SK-N-SH (cell line): Measurements from ENCODE around the gene TAS2R30. TPM values are rescaled to one million over a fixed set of nuclear protein-coding genes. Genes with fewer than 3 reads are reported as not detected.

Experiments
- CTCF ChIA-PET: fragments of 300-600, 350-600 bp; formaldehyde crosslinking; extraction: SDS; loops from one replicate; lab custom pipeline; 2021; lab: Yijun Ruan, JAX
- POLR2A ChIA-PET: fragments of 350-600 bp; sonication (Branson Sonifier 250); formaldehyde crosslinking; extraction: SDS; loops from one replicate; lab custom pipeline; 2020; ENCODE audit warnings: antibody characterized with exemption, inconsistent platforms; lab: Yijun Ruan, JAX
- DNase-seq: peaks from one replicate; pipeline ENCODE4 v3.0.0; 2012
- H2AFZ ChIP-seq: fragments of 200-600 bp; sonication (generic); 2 replicates; pipeline ENCODE4 v1.8.1; 2016; ENCODE audit warnings: antibody characterized with exemption, mild to moderate bottlenecking, low read depth
- H3F3A ChIP-seq: fragments of 200-600 bp; sonication (generic); replicated peaks from 2 replicates; pipeline ENCODE3; 2016; ENCODE audit warnings: antibody characterized with exemption, mild to moderate bottlenecking; ENCODE audit not compliant: insufficient read depth
- H3K27ac ChIP-seq, 2 experiments: fragments of 200-500 bp in 1 of 2; fragments of 200-600 bp in 1 of 2; sonication (Bioruptor generic) in 1 of 2; sonication (generic), shearing (Covaris generic) in 1 of 2; 2 replicates each; pipeline versions ENCODE4 v1.5.1 to v1.6.1; 2014 to 2016; ENCODE audit warnings: low read depth in 2 of 2, inconsistent platforms in 1 of 2, low read length in 1 of 2, mild to moderate bottlenecking in 1 of 2, mixed read lengths in 1 of 2
- H3K27me3 ChIP-seq: fragments of 200-600 bp; sonication (generic), shearing (Covaris generic); 2 replicates; pipeline ENCODE4 v1.6.1; 2016; ENCODE audit warnings: mixed run types; ENCODE audit not compliant: insufficient read depth
- H3K36me3 ChIP-seq, 2 experiments: fragments of 200-500 bp in 1 of 2; fragments of 200-600 bp in 1 of 2; sonication (Bioruptor generic) in 1 of 2; sonication (generic) in 1 of 2; replicated peaks in 1 of 2; 2 replicates each; pipeline versions ENCODE3 to v1.5.1; 2014 to 2016; ENCODE audit warnings: low read length in 1 of 2, mild to moderate bottlenecking in 1 of 2; ENCODE audit not compliant: insufficient read depth in 2 of 2, control insufficient read depth in 1 of 2
- H3K4me1 ChIP-seq, 2 experiments: fragments of 200-500 bp in 1 of 2; fragments of 200-600 bp in 1 of 2; sonication (Bioruptor generic) in 1 of 2; sonication (generic), shearing (Covaris generic) in 1 of 2; 2 replicates each; pipeline versions ENCODE4 v1.5.1 to v1.6.1; 2014 to 2016; ENCODE audit warnings: low read depth in 1 of 2, low read length in 1 of 2, mixed run types in 1 of 2; ENCODE audit not compliant: insufficient read depth in 2 of 2, control insufficient read depth in 1 of 2
- H3K4me2 ChIP-seq: fragments of 200-600 bp; sonication (generic), shearing (Covaris generic); 2 replicates; pipeline ENCODE4 v1.6.1; 2017; ENCODE audit warnings: mixed run types
- H3K4me3 ChIP-seq, 2 experiments: fragments of 200-500 bp in 1 of 2; fragments of 200-600 bp in 1 of 2; sonication (Bioruptor generic) in 1 of 2; sonication (generic), shearing (Covaris generic) in 1 of 2; 2 replicates each; pipeline versions ENCODE4 v1.5.1 to v1.8.1; 2014 to 2016; ENCODE audit warnings: low read depth in 2 of 2, inconsistent platforms in 1 of 2, low read length in 1 of 2, mild to moderate bottlenecking in 1 of 2, mixed read lengths in 1 of 2, moderate library complexity in 1 of 2
- H3K79me2 ChIP-seq: fragments of 200-600 bp; sonication (generic); 2 replicates; pipeline ENCODE4 v1.8.1; 2017; ENCODE audit warnings: mild to moderate bottlenecking; ENCODE audit not compliant: insufficient read depth
- H3K9ac ChIP-seq: fragments of 200-600 bp; sonication (generic); 2 replicates; pipeline ENCODE4 v1.6.1; 2017; ENCODE audit warnings: mixed run types
- H3K9me2 ChIP-seq: fragments of 200-600 bp; sonication (generic); 2 replicates; pipeline ENCODE4 v1.6.1; 2017; ENCODE audit warnings: mixed run types
- H3K9me3 ChIP-seq: fragments of 200-600 bp; sonication (generic); 2 replicates; pipeline ENCODE4 v1.6.1; 2017; ENCODE audit warnings: mixed run types, mild to moderate bottlenecking, moderate library complexity
- H4K20me1 ChIP-seq: fragments of 200-600 bp; sonication (generic); 2 replicates; pipeline ENCODE4 v1.6.1; 2017; ENCODE audit warnings: mild to moderate bottlenecking, mixed run types; ENCODE audit not compliant: insufficient read depth
- CHD2 ChIP-seq: fragments of 150-350 bp; IDR thresholded peaks from 2 replicates; pipeline ENCODE4 v1.6.1; 2018; ENCODE audit warnings: low read length; ENCODE audit not compliant: partially characterized antibody
- ELF1 ChIP-seq: IDR thresholded peaks from 2 replicates; pipeline ENCODE4 v1.4.0; 2012
- EP300 ChIP-seq, 2 experiments: IDR thresholded peaks; 2 replicates each; pipeline versions ENCODE4 v1.4.0 to v1.6.1; 2012; ENCODE audit warnings: borderline replicate concordance in 1 of 2, low read depth in 1 of 2, low read length in 1 of 2
- EZH2phosphoT487 ChIP-seq: fragments of 200-600 bp; sonication (generic); IDR thresholded peaks from 2 replicates; pipeline ENCODE4 v1.6.1; 2017; ENCODE audit warnings: low read depth, mixed run types, mild to moderate bottlenecking, antibody characterized with exemption, moderate library complexity, borderline replicate concordance
- GABPA ChIP-seq: IDR thresholded peaks from 2 replicates; pipeline ENCODE4 v1.4.0; 2012; ENCODE audit warnings: low read depth, mild to moderate bottlenecking
- GATA2 ChIP-seq: sonication (generic); formaldehyde crosslinking; IDR thresholded peaks from 2 replicates; pipeline ENCODE4 v1.5.0; 2020; ENCODE audit warnings: mild to moderate bottlenecking, missing genetic modification reagents
- JUND ChIP-seq: IDR thresholded peaks from 2 replicates; pipeline ENCODE4 v1.4.0; 2012
- NFIC ChIP-seq: IDR thresholded peaks from 2 replicates; pipeline ENCODE4 v1.4.0; 2012; ENCODE audit warnings: borderline replicate concordance
- NRF1 ChIP-seq: IDR thresholded peaks from 2 replicates; pipeline ENCODE4 v1.6.1; 2012; ENCODE audit warnings: low read depth, mild to moderate bottlenecking, low read length
- POLR2AphosphoS5 ChIP-seq: IDR thresholded peaks from 2 replicates; pipeline ENCODE4 v1.6.1; 2012; ENCODE audit warnings: low read depth, low read length
- RXRA ChIP-seq: IDR thresholded peaks from 2 replicates; pipeline ENCODE4 v1.4.0; 2012; ENCODE audit warnings: low read depth, mild to moderate bottlenecking, borderline replicate concordance
- SMC3 ChIP-seq: IDR thresholded peaks from 2 replicates; pipeline ENCODE4 v1.6.1; 2012; ENCODE audit warnings: low read depth, low read length, improper control_type of control experiment
- TCF12 ChIP-seq: IDR thresholded peaks from 2 replicates; pipeline ENCODE4 v1.4.0; 2012
- TEAD4 ChIP-seq: IDR thresholded peaks from 2 replicates; pipeline ENCODE4 v1.4.0; 2012; ENCODE audit warnings: mild to moderate bottlenecking, borderline replicate concordance; ENCODE audit not compliant: insufficient read depth
- WGBS: methylation state at CpG from one replicate; pipeline ENCODE4 v1.1.6; 2017; ENCODE audit warnings: low lambda C conversion rate; 5-methylcytosine and 5-hydroxymethylcytosine counted together
- polyA plus RNA-seq, 3 experiments: library from polyadenylated mRNA; depleted of rRNA; stranded (reverse); fragments of >200 nt; gene quantifications; 2 replicates each; pipeline ENCODE4 v1.2.3, GENCODE V29; 2012
- TF ChIP-seq, protein P1 (sequence below): IDR thresholded peaks from 2 replicates; pipeline ENCODE4 v1.4.0; 2012; ENCODE audit warnings: low read depth
- TF ChIP-seq, protein P2 (sequence below): IDR thresholded peaks from 2 replicates; pipeline ENCODE4; 2012
- TF ChIP-seq, protein P3 (sequence below): IDR thresholded peaks from 2 replicates; pipeline ENCODE4 v1.6.1; 2012; ENCODE audit warnings: mild to moderate bottlenecking, low read depth, low read length, moderate library complexity
- TF ChIP-seq, protein P4 (sequence below): fragments of 200-600 bp; sonication (generic); IDR thresholded peaks from 2 replicates; pipeline ENCODE4 v1.6.1; 2017; ENCODE audit warnings: antibody characterized with exemption, mild to moderate bottlenecking, moderate library complexity
- TF ChIP-seq, protein P5 (sequence below): fragments of 150-350 bp; IDR thresholded peaks from 2 replicates; pipeline ENCODE4 v1.6.1; 2016; ENCODE audit warnings: mild to moderate bottlenecking, low read depth, low read length
- TF ChIP-seq, protein P6 (sequence below): fragments of 150-350 bp; IDR thresholded peaks from 2 replicates; pipeline ENCODE4 v1.6.1; 2017; ENCODE audit warnings: antibody characterized with exemption, low read length, low read depth, borderline replicate concordance

Gene TAS2R30
- polyA plus RNA-seq, 1 of the 3 experiments (the other 2 are of a cell fraction), result 0.05 TPM

DNA sequence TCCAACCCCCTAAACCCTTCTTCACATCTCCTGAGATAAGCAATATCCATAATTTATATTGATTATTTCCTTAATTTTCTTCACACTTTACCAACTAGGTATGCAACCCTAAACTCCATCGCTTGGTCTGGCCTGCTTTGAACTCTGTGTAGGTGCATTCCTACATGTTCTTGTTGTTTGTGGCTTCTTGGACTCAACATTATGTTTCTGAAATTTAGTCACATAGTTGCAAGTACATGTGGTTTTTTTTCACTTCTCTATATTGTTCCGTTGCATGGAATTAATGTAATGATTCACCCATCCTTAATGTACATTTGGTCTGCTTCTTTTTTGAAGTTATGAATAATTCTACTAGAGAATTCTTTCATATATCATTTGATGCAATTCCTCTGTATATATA lies 1.6 kb upstream of the TAS2R30 start:
- peaks cover 78% of the 10 kb centered on the region for H3K79me2 ChIP-seq
- TF ChIP-seq TCF12, result no peak
- TF ChIP-seq, protein P1, sequence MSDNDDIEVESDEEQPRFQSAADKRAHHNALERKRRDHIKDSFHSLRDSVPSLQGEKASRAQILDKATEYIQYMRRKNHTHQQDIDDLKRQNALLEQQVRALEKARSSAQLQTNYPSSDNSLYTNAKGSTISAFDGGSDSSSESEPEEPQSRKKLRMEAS, result no peak
- TF ChIP-seq ELF1, result no peak
- TF ChIP-seq CHD2, result no peak
- TF ChIP-seq, protein P2, sequence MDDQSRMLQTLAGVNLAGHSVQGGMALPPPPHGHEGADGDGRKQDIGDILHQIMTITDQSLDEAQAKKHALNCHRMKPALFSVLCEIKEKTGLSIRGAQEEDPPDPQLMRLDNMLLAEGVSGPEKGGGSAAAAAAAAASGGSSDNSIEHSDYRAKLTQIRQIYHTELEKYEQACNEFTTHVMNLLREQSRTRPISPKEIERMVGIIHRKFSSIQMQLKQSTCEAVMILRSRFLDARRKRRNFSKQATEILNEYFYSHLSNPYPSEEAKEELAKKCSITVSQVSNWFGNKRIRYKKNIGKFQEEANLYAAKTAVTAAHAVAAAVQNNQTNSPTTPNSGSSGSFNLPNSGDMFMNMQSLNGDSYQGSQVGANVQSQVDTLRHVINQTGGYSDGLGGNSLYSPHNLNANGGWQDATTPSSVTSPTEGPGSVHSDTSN, result no peak
- TF ChIP-seq POLR2AphosphoS5, result no peak
- TF ChIP-seq, protein P3, sequence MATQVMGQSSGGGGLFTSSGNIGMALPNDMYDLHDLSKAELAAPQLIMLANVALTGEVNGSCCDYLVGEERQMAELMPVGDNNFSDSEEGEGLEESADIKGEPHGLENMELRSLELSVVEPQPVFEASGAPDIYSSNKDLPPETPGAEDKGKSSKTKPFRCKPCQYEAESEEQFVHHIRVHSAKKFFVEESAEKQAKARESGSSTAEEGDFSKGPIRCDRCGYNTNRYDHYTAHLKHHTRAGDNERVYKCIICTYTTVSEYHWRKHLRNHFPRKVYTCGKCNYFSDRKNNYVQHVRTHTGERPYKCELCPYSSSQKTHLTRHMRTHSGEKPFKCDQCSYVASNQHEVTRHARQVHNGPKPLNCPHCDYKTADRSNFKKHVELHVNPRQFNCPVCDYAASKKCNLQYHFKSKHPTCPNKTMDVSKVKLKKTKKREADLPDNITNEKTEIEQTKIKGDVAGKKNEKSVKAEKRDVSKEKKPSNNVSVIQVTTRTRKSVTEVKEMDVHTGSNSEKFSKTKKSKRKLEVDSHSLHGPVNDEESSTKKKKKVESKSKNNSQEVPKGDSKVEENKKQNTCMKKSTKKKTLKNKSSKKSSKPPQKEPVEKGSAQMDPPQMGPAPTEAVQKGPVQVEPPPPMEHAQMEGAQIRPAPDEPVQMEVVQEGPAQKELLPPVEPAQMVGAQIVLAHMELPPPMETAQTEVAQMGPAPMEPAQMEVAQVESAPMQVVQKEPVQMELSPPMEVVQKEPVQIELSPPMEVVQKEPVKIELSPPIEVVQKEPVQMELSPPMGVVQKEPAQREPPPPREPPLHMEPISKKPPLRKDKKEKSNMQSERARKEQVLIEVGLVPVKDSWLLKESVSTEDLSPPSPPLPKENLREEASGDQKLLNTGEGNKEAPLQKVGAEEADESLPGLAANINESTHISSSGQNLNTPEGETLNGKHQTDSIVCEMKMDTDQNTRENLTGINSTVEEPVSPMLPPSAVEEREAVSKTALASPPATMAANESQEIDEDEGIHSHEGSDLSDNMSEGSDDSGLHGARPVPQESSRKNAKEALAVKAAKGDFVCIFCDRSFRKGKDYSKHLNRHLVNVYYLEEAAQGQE, result no peak
- no peak for TF ChIP-seq GATA2 (CRISPR knock-in tag)
- no peak for TF ChIP-seq EP300 (IDR thresholded peaks at IDR 0.05; ENCODE audit: borderline replicate concordance in 1 of 2, low read depth in 1 of 2, low read length in 1 of 2)
- TF ChIP-seq, protein P4, sequence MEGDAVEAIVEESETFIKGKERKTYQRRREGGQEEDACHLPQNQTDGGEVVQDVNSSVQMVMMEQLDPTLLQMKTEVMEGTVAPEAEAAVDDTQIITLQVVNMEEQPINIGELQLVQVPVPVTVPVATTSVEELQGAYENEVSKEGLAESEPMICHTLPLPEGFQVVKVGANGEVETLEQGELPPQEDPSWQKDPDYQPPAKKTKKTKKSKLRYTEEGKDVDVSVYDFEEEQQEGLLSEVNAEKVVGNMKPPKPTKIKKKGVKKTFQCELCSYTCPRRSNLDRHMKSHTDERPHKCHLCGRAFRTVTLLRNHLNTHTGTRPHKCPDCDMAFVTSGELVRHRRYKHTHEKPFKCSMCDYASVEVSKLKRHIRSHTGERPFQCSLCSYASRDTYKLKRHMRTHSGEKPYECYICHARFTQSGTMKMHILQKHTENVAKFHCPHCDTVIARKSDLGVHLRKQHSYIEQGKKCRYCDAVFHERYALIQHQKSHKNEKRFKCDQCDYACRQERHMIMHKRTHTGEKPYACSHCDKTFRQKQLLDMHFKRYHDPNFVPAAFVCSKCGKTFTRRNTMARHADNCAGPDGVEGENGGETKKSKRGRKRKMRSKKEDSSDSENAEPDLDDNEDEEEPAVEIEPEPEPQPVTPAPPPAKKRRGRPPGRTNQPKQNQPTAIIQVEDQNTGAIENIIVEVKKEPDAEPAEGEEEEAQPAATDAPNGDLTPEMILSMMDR, result no peak
- TF ChIP-seq, protein P5, sequence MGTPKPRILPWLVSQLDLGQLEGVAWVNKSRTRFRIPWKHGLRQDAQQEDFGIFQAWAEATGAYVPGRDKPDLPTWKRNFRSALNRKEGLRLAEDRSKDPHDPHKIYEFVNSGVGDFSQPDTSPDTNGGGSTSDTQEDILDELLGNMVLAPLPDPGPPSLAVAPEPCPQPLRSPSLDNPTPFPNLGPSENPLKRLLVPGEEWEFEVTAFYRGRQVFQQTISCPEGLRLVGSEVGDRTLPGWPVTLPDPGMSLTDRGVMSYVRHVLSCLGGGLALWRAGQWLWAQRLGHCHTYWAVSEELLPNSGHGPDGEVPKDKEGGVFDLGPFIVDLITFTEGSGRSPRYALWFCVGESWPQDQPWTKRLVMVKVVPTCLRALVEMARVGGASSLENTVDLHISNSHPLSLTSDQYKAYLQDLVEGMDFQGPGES, result no peak
- no peak for TF ChIP-seq SMC3
- TF ChIP-seq NRF1, result no peak
- TF ChIP-seq TEAD4, result no peak
- no peak for TF ChIP-seq NFIC
- no peak for TF ChIP-seq RXRA
- TF ChIP-seq, protein P6, sequence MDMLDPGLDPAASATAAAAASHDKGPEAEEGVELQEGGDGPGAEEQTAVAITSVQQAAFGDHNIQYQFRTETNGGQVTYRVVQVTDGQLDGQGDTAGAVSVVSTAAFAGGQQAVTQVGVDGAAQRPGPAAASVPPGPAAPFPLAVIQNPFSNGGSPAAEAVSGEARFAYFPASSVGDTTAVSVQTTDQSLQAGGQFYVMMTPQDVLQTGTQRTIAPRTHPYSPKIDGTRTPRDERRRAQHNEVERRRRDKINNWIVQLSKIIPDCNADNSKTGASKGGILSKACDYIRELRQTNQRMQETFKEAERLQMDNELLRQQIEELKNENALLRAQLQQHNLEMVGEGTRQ, result no peak
- TF ChIP-seq JUND, result no peak
- TF ChIP-seq GABPA, result no peak
- no peak for TF ChIP-seq EZH2phosphoT487
- TF ChIP-seq, all 33 proteins: peak for 0
- peaks cover 10% of the 10 kb centered on the region for H4K20me1 ChIP-seq
- H3K4me3 ChIP-seq, result no peak overlapping the region
- H3K27me3 ChIP-seq, result no peaks in the 10 kb centered on the region
- H3K36me3 ChIP-seq, result peaks cover 3 to 10% of the 10 kb centered on the region in 2 experiments
- H3F3A ChIP-seq, result peaks cover 7% of the 10 kb centered on the region
- ChIA-PET POLR2A (no interaction called here), CTCF (no interaction called here)
- 48% methylated on average over 2 of the region's 2 CpGs for WGBS
- DNase-seq, result no peak
- H3K9me3 ChIP-seq, result no peaks in the 10 kb centered on the region
- H3K27ac ChIP-seq, result no peak overlapping the region
- H2AFZ ChIP-seq, result no peak overlapping the region
- no peak overlapping the region for H3K4me2 ChIP-seq
- H3K4me1 ChIP-seq, result no peaks in the 10 kb centered on the region; a peak in 1 of 4 replicates
- no peaks in the 10 kb centered on the region for H3K9me2 ChIP-seq
- H3K9ac ChIP-seq, result no peak overlapping the region
